ENCODE results near the gene NOS1AP.

NOS1AP gene

DNA sequence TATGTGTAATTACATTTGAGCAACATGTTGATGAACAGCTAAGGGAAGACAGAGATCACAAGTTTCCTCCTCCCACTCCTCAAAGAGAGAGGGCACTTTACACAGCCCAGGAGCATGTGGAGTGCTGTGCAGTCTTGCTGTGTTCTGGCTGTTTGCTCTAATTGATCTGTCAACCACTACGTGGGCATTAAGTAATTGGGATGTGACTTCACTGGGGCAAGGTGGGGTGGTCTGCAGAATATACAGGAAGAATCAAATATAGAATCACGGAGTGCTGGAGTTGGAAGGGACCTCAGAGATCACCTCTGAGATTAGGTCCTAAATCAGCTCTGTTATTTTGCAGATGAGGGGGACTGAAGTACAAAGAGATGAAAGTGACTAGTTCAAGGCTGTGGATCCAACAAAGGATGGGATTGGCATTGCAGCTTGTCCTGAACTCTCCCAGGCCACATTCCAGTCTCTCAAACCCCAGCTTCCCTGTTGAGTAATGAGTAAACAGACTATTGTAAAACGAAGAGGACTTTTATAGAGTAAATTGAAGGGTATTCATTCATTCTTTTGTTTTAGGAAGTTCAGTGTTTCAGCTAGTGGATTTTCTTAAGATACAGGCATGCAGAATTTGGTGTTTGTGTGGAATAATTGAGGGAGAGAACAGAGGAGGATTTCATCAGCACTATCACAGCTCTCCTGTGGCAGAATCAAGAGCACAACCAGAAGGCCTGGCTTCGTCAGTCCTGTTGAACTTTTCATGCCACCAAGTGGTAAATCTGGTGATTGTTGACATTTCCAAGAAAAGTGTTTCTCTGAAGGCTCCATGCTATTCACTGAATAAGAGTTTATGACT lies 22.4 kb downstream of the NOS1AP start:
- DNase-seq = no peak

DNA sequence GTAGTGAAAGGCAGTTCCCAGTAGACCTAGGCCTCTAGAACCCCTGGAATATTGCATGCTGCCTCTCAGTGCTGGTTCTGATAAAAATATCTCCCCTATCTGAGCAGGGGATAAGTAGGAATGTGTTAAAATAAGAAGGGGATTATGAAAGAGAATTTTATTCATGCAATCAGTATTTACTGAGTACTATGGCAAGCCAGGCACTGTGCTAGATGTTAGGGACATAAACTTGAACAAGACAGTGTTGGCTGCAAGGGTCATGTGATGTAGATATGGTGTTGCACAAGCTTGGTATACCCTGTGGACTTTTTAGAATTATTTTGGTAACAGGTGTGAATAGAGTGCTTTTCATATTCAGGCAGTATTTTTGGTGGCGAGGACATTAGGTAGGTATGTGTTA lies 23.6 kb downstream of the NOS1AP start:
- DNase-seq = no peak

DNA sequence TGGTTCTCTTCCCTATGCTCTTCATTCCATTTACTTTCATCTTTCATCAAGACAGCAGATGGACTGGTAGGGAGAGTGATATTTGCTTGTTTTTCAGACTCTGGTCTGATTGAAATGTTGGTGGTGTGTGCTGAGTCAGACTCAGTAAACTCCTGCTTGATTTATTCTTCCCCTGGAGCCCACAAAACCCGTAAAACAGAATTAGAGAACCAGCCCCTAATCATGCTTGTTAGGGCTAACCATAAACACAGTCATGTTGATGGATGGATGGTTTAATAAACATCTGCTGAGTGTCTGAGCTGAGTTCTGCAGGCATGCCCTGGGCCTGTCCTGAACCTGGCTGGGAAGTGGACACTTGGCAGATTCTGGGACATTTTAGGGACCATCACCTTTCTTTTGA lies 24.8 kb downstream of the NOS1AP start:
- DNase-seq = no peak

DNA sequence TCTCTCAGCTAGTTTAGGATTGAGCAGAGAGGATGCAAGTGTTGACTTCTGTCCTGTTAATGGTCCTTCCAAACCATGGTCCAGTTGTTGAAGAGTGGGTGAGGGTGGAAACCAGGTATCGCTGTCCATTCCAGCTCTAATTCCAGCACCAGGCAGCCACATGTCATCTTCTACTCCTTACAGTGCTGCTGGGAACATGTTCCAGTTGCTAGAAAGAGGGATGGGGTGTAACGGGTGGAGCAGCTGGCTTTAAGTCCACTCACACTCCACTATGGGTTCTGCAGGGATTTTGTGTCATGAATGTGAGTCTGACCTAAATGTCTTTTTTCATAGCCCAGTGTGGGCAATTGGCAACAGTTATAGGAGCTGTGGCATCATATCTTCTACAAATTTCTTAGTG lies 25.2 kb downstream of the NOS1AP start:
- no peak for DNase-seq

DNA sequence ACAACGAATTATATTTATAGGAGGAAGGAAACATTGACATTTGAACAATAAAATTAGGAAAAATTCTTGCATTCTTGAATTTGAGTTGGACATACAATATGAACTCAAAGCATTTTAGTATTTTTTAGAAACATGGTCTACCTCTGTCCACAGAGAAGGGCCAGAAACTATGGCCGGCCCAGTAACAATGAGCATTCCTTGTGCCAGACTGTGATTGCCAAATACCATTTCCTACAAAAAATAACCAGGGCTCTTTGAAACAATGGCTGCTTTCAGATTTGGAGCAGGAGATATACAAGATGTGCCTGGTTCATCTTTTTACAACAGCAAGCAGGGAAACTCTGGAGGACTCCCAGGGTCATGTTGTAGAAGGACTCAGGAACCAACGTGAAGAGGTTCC lies 38.4 kb downstream of the NOS1AP start:
- DNase-seq = no peak

DNA sequence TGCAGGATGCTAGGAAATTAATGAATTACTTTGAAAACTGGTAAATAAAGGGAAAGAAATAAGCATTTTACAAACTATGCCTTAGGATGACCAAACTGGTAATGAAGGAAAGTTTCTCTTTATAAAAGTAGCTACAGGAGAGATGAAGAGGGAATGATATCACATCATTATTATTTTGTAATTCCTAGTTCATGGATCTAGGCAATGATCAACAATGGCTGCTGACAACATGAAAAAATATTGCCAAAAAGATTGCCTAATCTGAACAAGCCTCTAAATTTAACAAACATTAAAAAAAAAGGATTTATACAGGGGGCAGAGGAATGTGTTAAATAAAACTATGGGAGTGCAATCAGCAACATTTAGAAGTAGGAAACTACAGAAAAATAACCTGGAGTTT lies 38.9 kb downstream of the NOS1AP start:
- DNase-seq = no peak

DNA sequence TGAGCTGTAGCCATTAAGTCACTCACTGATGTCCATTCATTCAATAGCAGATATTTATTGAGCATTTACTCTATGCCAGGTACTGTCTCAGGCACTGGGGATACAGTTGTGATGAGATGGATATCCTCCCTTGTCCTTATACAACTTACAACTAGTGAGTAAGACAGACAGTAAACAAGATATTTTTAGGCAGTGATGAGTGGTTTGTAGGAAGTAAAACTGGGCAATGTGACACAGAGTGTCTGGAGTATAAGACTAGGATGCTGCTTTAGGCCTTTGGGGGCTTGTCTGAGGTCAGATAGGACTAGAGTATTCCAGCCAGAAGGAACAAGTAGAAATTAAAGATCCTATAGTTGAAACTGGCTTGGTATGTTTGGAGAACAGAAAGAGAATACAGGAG lies 41.4 kb downstream of the NOS1AP start:
- DNase-seq = no peak

DNA sequence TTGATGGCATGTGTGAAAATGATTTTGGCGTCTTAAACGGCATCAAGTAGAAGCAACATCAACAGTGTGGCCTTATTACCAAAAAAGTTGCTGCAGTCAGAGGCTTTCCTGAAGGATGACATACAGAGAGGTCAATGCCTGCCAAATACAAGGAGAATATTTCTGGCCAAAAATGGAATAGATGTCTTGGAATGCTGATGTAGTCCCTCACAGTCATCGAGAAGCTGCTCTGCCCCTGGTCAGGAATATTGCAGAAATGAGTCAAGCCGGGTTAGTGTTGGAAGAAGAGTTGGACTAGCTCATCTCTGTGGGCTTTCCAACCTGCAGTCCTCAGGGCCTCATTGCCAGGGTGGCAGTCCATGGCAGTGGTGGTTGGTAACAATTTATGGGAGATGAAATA lies 42.1 kb downstream of the NOS1AP start:
- DNase-seq = no peak

DNA sequence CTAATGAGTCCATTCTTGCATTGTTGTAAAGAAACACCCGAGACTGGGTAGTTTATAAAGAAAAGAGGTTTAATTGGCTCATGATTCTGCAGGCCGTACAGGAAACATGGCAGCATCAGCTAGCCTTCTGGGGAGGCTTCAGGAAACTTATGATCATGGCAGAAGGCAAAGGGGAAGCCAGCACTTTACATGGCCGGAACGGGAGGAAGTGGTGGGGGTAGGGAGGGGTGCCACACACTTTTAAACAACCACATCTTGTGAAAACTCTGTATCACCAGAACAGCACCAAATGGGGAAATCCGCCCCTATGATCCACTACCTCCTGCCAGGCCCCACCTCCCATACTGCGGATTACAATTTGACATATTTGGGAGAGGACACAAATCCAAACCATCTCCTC lies 43.9 kb downstream of the NOS1AP start:
- no peak for DNase-seq

DNA sequence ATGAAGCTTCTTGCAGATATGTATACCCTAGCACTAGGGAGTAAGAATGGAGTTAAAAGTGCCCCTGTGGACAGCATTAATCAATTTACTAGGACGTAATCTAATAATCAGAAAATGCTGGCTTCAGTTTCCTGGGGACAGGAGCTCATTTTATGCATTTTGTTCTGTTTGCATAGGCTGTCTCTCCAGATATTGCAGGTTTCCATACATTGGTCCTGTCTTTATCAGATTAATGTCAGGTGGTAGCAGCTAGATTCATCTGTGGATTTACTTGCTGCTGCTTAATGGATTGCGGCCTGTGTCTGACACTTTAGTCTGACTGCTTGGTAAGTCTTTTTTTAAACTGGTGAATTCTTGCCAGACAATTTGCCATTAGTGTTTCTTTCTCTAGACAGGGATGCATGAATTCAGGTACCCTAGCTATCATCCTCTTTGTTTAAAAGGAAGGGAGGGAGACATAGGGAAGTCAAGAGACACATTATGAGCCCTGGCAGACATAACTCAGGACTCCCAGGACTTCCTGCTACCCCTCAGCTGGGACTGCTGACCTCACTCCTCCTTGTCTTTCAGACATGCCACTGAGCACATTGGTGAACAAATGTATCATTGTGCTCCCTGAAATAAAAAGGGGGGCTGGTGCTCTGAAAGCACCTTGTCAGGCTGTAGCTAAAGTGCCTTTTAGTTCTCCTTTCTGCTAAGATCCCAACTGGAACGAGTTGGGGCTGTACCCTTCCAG lies 47.7 kb downstream of the NOS1AP start:
- no peak for DNase-seq

DNA sequence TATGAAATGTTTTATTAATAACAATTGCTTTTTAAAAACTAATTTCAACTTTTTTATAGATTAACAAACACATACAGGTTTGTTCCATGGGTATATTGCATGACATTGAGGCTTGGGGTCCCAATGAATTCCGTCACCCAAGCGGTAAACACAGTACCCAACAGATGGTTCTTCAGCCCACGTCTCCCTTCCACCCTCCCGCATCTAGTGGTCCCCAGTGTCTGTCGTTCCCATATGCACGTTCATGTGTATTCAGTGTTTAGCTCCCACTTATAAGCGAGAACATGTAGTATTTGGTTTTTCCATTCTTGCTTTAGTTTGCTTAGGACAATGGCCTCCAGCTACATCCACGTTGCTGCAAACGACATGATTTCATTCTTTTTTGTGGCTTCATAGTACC lies 48.6 kb downstream of the NOS1AP start:
- no peak for DNase-seq

DNA sequence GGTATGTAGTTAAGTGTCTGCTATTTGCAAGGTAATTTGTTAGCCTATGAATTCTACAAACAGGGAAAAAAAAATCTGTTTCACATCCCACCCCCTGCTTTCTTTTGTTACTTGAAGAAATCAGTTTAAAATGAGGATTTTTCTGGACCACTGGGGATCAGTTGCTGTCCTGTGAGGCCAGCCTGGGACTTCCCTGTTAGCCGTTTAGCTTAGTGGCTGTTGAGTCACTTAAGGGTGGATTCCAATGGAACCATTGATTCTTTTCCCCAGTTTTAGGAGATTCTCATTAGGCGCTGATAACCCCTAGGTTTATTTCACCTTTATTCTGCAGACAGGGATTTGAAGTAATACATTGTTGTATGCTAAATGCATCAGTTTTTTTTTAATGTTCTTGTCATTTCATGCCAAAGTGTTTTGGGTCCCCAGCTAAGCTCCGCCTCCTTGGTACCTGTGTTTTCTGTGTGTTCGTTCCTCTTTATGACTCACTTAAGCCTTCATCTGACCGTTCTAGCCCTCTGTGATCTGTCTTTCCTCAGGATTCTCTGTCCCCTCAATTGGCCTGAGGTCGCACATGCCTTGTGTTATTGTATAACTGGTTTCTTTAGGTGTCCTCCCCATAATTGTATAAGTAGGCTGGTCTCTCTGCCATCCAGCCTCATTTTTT lies 59.3 kb downstream of the NOS1AP start:
- DNase-seq = no peak

DNA sequence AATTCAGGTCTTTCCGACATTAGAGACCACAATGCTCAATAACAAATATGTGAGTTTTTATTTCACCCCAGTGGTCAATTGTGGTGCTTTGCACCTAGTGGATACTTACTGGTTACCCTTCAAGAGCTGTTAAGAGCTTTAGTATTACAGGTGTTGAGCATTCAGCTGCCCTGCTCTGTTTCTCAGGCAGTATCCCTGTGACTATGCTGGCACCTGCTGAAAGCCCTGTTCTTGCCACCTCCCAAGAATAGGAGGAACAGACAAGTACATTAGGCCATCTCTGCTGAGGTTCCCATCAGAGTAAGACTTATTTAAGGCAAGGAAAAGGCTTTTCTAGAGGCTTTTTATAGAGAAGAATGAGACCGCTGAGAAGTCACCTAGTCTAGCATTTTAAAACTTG lies 60.8 kb downstream of the NOS1AP start:
- DNase-seq = no peak

DNA sequence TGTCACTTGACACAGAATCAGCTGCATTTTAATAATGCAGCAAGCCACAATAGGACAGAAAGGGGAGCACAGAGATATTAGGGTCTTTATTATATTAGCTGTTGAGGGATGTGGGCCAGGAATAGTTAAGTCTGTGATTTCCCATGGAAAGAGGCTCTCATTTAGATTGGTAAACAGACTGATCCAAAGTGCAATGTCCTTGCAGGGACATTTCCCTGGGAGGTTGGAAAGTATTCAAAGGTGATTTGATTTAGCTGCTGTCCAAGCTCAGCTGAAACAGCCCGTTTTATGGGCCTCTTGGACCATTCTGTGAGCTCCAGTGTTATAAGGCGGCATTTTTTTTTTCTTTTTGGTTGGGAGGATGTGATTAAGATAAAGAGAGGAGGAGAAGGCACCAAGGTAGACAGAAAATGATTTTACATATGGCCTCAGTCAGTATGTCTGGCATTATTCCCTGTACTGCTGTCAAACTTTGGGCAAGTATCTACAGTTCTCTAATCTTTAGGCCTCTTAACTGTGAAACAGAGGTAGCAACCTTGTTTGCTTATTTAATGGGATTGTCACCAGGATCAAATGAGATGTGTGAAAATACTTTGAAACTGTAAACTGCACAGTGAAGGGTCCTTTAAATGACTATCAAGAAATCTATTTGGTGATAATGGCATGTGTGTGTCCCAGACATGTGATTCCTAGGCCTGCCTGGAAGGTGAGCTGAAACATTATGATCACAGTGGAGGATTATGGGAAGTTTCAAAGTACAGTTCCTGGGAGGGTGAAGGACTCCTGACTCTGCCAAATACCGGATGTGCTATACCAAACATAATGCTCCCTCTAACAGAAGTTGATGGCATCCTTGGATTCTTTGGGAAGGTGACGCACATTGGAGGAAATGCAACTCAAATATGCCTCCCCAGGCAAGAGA lies 62.2 kb downstream of the NOS1AP start:
- DNase-seq = no peak

DNA sequence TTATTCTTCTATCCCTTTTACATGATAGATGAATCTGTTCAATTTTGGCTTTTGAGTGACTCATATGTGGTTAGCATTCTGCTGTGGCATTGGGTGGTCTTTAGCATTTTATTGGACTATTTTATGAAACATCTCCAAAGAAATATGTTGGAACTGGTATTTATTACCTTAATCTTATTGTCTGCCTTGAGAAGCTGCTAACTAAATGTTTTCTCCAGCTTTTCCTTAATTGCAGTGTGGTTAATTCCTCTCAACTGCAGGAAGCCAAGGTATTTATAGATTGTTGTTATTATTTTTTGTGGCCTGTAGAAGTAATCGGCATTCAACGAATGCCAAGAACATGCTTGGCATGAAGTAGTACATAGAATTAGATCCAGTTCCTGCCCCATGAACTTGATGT lies 64.1 kb downstream of the NOS1AP start:
- peak; percentile 44 for DNase-seq

DNA sequence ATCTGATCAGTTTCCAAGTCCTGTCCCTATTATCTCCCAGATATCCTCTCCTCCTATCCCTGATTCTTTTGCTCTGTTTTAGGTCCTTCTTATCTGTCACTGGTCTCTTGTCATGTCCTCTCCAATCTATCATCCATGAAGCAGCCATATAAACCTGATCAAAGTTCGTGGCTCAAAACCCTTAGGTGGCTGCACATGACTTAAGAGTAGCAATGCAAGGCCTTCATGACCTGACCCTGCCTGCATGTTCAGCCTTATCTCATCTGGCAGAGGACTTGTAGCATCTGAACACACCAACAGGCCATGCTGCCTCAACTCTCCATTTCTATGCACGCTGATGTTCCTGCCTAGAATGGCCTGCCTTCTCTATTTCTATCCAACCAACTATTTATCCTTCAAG lies 65.2 kb downstream of the NOS1AP start:
- DNase-seq = no peak

DNA sequence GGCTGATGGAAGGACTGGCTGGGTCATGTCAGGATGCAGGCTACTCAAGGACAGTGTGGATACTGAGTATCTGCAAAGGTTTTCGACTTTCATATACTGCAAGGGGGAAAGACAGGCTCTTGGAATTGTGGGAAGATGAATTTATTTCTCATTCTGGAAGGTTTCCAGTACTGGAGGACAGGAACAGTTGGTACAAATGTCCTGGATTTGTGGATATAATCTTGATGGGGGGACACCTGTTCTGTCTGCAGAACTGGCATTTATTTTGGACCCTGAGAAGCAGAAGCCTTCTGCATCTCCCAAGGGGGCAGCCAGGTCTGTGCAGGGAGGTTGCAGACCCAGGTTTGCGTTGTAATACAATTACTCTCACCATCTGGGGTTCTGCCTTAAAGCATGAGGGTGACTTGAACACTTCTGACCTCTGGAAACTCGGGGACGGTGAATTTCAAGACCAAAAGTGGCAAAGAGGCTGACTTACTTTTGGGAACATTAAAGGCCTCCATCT lies 65.8 kb downstream of the NOS1AP start:
- no peak for DNase-seq

DNA sequence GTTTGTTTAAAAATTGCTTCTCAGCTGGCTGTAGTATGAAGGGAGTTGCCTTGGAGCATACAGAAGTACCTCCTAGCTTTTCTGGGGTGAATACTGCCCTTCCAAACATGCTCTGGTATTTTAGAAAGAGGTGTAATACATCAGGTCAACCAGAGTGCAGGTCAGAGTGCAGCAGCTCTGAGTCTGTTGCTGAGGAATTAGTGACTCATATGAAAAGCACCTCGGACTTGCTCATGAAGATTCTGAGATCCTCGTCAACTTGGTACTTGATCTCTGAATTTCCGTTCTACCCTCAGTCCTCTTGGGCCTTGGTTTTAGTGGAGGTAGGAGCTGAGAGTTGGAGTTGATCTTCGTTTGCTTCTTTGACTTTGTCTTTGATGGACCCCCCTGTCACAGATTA lies 67.3 kb downstream of the NOS1AP start:
- peak; percentile 79 for DNase-seq

DNA sequence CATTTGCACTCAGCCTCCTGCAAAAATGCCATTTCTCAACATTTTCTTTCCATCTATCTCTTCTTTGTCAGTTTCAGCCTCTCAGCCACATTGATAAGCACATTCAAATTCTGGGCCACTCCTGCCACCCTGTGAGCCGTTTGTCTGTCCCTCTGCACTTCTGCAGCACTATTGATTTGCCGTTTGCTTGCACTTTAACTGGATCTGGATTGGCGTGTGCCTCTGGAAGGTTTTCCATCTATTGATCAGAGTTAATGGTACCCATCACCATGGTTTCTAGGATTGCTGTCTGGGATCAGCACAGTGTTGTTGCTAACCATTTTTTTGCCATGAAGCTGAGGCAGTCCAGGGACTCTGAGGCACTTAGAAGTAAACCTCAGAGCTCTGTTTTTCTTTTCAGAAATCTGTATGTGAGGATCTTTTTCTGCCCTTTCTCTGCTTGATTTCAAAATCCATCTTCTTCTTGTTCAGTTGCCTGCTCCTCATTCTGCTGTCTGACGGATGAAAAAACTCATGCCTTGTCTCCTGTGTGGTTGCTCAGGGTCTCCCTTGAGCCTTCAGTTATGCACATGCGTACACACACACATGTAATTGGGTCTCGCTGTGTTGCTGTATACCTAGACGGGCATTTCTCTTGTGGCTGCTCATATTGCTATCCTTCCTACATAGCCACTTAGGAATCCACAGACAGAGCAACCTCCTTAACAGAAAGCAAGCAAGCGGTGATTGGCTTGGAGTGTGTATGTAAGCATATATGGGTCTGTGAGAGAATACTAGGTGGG lies 67.9 kb downstream of the NOS1AP start:
- DNase-seq = no peak

DNA sequence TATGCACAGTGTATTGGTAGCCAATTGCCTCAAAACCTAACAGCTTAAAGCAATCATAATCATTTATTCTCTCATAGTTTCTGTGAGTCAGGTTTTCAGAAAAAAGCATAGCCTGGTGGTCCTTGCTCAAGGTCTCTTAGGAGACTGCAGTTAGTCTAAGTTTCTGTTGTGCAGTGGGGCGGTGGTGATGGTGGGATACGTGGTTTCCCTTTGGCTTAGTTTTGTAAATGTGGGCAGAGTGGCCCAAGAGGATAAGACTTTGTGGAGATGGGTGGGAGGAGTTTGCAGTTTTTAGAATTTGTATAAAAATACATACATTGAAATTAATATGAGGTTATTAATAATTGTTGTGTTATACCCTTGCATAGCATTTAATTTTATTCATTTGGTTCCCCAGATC lies 68.6 kb downstream of the NOS1AP start:
- DNase-seq = no peak

DNA sequence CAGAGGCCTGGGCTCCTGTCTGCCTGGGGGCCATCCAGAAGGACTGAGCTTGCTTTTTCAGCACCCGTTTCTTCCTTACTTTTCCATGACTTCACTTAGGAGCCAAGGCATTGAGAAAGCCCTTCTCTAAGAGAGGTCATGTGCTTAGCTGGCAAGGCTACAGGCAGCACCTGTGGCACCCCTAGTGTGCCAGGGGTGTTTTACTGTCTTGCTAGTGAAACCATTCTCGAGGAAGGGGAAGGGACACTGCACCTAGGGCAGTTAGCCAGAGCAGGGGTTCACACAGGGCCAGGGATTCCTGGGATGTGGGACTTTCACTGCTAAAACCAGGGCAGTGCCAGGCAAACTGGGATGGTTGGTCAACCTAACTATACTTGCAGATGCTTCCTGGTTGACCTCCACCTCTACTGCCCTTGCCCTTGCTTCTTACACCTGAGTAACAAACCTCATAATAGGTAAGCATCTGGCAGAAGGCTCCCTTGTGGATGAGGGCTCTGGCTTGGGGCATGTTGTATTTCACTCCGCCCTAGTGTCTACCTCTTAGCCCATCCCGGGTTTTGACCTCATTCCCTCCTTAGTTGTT lies 69.2 kb downstream of the NOS1AP start:
- DNase-seq = no peak

Measured in fibroblast of skin of right quadriceps (primary cell).